ENCODE measurements around the gene PSMG3.

PSMG3 gene

DNA sequence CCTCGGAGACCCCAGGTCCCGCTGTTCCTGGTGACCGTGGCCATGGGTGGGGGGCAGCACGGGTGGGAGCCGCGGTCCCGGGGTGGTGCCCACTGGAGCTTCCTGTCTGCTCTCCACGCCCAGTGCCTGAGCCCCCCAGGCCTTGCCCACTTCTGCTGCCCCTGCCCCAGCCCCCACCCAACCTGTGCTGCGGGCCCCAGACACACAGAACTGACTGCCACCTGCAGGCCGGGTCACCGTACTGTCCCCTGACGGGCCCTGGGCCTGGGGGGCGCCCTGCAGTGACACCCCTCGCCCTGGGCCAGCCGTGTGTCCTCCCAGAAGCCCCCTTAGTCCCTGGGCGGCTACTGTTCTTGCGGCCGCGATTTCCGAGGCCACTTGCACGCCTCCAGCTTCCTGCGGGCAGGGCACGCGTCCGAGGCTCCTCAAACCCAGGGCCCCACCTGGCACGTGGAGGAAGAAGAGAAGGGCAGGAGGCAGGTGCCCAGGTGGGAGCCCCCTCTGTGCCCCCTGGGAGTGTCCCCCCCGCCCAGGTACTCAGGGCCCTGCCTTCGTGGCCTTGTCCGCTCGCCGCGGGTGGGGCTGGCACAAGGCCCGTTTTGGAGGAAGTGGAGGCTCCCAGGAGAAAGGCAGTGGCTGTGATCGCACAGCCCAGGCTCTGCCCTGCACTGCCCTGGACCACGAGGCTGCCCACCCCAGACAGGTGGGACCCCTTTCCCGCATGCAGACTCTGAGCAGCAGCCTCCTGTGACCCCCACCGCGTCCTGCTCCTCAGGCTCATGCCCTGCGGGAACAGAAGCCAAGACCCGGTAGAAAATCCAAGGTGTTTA lies 24.2 kb downstream of the PSMG3 start:
- ChIA-PET POLR2A (no interaction called here), CTCF (no interaction called here)
- TF ChIP-seq TARDBP (IDR thresholded peaks at IDR 0.05) = no peak
- TF ChIP-seq CTBP1 (IDR thresholded peaks at IDR 0.05; ENCODE audit: borderline replicate concordance) = no peak
- TF ChIP-seq ARNT (IDR thresholded peaks at IDR 0.05) = no peak
- TF ChIP-seq, protein P1, sequence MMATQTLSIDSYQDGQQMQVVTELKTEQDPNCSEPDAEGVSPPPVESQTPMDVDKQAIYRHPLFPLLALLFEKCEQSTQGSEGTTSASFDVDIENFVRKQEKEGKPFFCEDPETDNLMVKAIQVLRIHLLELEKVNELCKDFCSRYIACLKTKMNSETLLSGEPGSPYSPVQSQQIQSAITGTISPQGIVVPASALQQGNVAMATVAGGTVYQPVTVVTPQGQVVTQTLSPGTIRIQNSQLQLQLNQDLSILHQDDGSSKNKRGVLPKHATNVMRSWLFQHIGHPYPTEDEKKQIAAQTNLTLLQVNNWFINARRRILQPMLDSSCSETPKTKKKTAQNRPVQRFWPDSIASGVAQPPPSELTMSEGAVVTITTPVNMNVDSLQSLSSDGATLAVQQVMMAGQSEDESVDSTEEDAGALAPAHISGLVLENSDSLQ (IDR thresholded peaks at IDR 0.05) = no peak
- no peak for TF ChIP-seq HDGF (IDR thresholded peaks at IDR 0.05; ENCODE audit: borderline replicate concordance)
- TF ChIP-seq ZNF384 (IDR thresholded peaks at IDR 0.05) = no peak
- no peak for TF ChIP-seq ELF4 (IDR thresholded peaks at IDR 0.05)
- TF ChIP-seq SUZ12 (IDR thresholded peaks at IDR 0.05) = no peak
- no peak for TF ChIP-seq FOXK2 (IDR thresholded peaks at IDR 0.05)
- TF ChIP-seq L3MBTL2 (conservative IDR thresholded peaks at IDR 0.05) = no peak
- no peak for TF ChIP-seq LEF1 (IDR thresholded peaks at IDR 0.05; ENCODE audit: borderline replicate concordance)
- no peak for TF ChIP-seq SP1 (IDR thresholded peaks at IDR 0.05)
- no peak for DNase-seq (ENCODE audit: extremely low spot score)

DNA sequence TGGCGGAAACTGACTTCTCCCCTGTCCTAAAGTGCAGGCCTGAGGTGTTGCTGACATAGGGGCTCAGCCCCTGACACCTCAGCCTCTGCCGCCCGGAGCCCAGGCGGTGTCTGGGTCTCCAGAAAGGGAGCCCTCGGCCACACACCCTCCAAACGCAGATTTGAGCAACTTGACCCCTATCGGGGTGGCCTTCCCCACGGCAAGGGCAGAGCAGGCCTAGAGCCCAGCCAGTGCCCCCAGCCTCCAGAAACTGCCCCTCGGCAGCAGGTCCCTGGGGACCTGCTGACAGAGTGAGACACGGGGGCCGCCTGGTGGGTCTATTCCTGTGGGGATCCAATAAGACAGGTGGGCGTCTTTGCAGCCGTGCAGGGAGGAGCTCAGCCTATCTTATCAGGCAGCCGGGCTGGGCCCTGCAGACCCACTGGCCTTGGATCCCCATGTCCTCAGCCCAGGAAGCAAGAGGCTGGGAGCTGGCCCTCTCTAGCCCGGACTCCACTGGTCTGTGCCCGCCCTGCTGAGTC lies 24.9 kb downstream of the PSMG3 start:
- TF ChIP-seq SUZ12 (IDR thresholded peaks at IDR 0.05) (no peak), HDGF (IDR thresholded peaks at IDR 0.05; ENCODE audit: borderline replicate concordance) (no peak), ELF4 (IDR thresholded peaks at IDR 0.05) (no peak)
- ChIA-PET POLR2A (no interaction called here), CTCF (no interaction called here)
- no peak for DNase-seq (ENCODE audit: extremely low spot score)

- ChIA-PET POLR2A (interaction anchor here (0.9 to 1.1 kb wide), 2 partner anchors 11 to 36 kb away, joined by 4 to 5 read pairs; partner anchors contain the start of gene TMEM184A), CTCF (no interaction called here)
- no peak for DNase-seq (ENCODE audit: extremely low spot score)
- TF ChIP-seq CTBP1 (IDR thresholded peaks at IDR 0.05; ENCODE audit: borderline replicate concordance) (no peak), FOXK2 (IDR thresholded peaks at IDR 0.05) (no peak), HDGF (IDR thresholded peaks at IDR 0.05; ENCODE audit: borderline replicate concordance) (no peak), L3MBTL2 (conservative IDR thresholded peaks at IDR 0.05) (no peak), BHLHE40 (IDR thresholded peaks at IDR 0.05; ENCODE audit: borderline replicate concordance) (no peak), LEF1 (IDR thresholded peaks at IDR 0.05; ENCODE audit: borderline replicate concordance) (no peak), ZNF384 (IDR thresholded peaks at IDR 0.05) (no peak), NFRKB (IDR thresholded peaks at IDR 0.05) (no peak)
- TF ChIP-seq, protein P1 (IDR thresholded peaks at IDR 0.05) = no peak
Measured at GRCh38 chr7:1544178-1544895, 25.5 kb downstream of the PSMG3 start.

DNA sequence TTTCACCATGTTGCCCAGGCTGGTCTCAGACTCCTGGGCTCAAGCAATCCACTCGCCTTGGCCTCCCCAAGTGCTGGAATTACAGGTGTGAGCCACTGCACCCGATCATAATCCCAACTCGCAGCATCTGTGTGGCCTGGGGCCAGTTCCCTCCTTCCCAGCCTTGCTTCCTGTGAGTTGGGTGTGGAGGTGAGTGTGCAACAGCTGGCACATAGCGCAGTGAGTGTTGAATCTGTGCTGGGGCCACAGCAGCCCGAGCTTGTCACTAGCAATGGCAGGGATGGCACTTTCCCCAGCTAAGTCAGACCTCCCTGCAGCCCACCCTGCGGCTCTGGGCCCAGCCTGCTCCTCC lies 26.0 kb downstream of the PSMG3 start:
- ChIA-PET CTCF (no interaction called here), POLR2A (interaction anchor here (0.9 to 1.1 kb wide), 2 partner anchors 11 to 35 kb away, joined by 4 to 5 read pairs; partner anchors contain the start of gene TMEM184A)
- no peak for DNase-seq (ENCODE audit: extremely low spot score)
- TF ChIP-seq NFRKB (IDR thresholded peaks at IDR 0.05) = no peak
- TF ChIP-seq CTBP1 (IDR thresholded peaks at IDR 0.05; ENCODE audit: borderline replicate concordance) = no peak
- TF ChIP-seq SP1 (IDR thresholded peaks at IDR 0.05) = no peak
- TF ChIP-seq FOXA1 (IDR thresholded peaks at IDR 0.05) = no peak
- no peak for TF ChIP-seq FOXK2 (IDR thresholded peaks at IDR 0.05)
- no peak for TF ChIP-seq ZNF384 (IDR thresholded peaks at IDR 0.05)
- no peak for TF ChIP-seq ELF4 (IDR thresholded peaks at IDR 0.05)
- no peak for TF ChIP-seq BHLHE40 (IDR thresholded peaks at IDR 0.05; ENCODE audit: borderline replicate concordance)
- no peak for TF ChIP-seq TARDBP (IDR thresholded peaks at IDR 0.05)
- TF ChIP-seq LEF1 (IDR thresholded peaks at IDR 0.05; ENCODE audit: borderline replicate concordance) = no peak

DNA sequence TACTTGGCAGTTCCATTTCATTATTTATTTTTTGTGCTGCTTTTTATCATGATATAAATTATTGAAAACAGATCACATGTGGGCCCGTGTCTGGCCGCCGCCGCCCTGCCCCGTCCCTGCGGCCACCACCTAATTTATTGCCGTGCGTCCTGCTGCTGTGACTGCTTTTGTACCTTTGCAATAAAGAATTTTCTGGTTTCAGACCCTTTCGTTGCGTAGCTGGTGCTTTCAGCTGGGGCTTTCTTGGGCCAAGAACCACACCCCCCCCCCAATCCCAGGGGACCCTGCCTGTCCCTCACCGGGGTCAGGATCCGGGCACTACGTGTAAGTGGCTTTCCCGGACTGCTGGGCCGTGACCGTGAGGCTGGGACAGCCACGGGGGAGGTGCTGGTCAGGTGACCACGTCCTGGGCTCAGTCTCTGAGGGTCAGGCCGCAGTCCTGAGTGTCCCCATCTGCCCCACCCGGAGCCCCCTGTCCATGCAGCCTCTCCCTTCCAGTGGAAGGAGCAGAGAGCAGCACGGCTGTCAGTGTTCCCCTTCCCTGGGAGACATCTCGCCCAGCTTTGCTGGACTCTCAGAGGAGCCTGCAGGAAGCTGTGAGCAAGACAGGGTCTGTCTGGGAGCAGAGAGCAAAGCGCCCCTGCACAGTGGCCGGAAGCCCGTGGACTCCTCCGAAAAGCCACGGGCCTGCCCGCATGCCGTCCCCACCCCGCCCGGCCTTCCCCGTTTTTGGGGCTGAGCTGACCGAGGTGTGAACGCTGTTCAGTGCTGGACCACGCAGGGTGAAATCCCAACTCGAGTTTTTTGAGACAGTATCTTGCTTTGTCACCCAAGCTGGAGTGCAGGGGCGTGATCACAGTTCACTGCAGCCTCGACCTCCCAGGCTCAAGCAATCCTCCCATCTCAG lies 26.7 kb downstream of the PSMG3 start:
- ChIA-PET POLR2A (interaction anchor here (0.9 to 1.1 kb wide), 2 partner anchors 12 to 35 kb away, joined by 4 to 5 read pairs; partner anchors contain the start of gene TMEM184A), CTCF (no interaction called here)
- DNase-seq (ENCODE audit: extremely low spot score) = no peak
- TF ChIP-seq, protein P1 (IDR thresholded peaks at IDR 0.05) = no peak
- TF ChIP-seq FOXK2 (IDR thresholded peaks at IDR 0.05) = no peak
- TF ChIP-seq FOXM1 (IDR thresholded peaks at IDR 0.05; ENCODE audit: borderline replicate concordance) = no peak
- TF ChIP-seq ZNF384 (IDR thresholded peaks at IDR 0.05) = no peak
- TF ChIP-seq LEF1 (IDR thresholded peaks at IDR 0.05; ENCODE audit: borderline replicate concordance) = no peak
- TF ChIP-seq NFRKB (IDR thresholded peaks at IDR 0.05) = no peak
- TF ChIP-seq L3MBTL2 (conservative IDR thresholded peaks at IDR 0.05) = no peak
- no peak for TF ChIP-seq FOXA1 (IDR thresholded peaks at IDR 0.05)
- no peak for TF ChIP-seq ELF4 (IDR thresholded peaks at IDR 0.05)

Data from HEK293T (cell line).